HEK293 (cell line): ENCODE measurements around the gene PIK3C2A.

ENCODE experiments used
- CTCF ChIA-PET: fragments of 350-600 bp; formaldehyde crosslinking; extraction: SDS; loops from one replicate; lab custom pipeline; 2021; ENCODE audit warnings: antibody characterized with exemption; lab: Yijun Ruan, JAX
- POLR2A ChIA-PET: fragments of 300-600 bp; formaldehyde crosslinking; extraction: SDS; loops from one replicate; lab custom pipeline; 2020; ENCODE audit warnings: antibody characterized with exemption, inconsistent platforms; lab: Yijun Ruan, JAX
- H3K27ac ChIP-seq: fragments of 200-500 bp; sonication (Bioruptor generic); 2 replicates; pipeline ENCODE4 v1.5.1; 2014; ENCODE audit warnings: low read depth, low read length, control low read depth, inconsistent platforms; ENCODE audit errors: extremely low read depth
- H3K36me3 ChIP-seq, 2 experiments: fragments of 200-500 bp in 1 of 2; sonication (Bioruptor generic) in 1 of 2; 1 replicate in 1 of 2; 2 replicates in 1 of 2; pipeline ENCODE4 v1.5.1; 2014 to 2017; ENCODE audit warnings: inconsistent platforms in 2 of 2, low read length in 2 of 2; ENCODE audit not compliant: control insufficient read depth in 2 of 2, insufficient read depth in 1 of 2
- H3K4me1 ChIP-seq: fragments of 200-500 bp; sonication (Bioruptor generic); 2 replicates; pipeline ENCODE4 v1.5.1; 2014; ENCODE audit warnings: mild to moderate bottlenecking, low read length, inconsistent platforms; ENCODE audit not compliant: control insufficient read depth, insufficient read depth
- H3K4me3 ChIP-seq: 2 replicates; pipeline ENCODE4 v1.5.1; 2011; ENCODE audit warnings: low read depth, mild to moderate bottlenecking, control low read depth, low read length, moderate library complexity
- H3K9me3 ChIP-seq: fragments of 200-500 bp; sonication (Bioruptor generic); 2 replicates; pipeline ENCODE4 v1.5.1; 2014; ENCODE audit warnings: low read depth, low read length, inconsistent platforms; ENCODE audit not compliant: control insufficient read depth, insufficient read depth
- GFI1B ChIP-seq: fragments of 450-650 bp; formaldehyde crosslinking; IDR thresholded peaks from 2 replicates; pipeline ENCODE4 v1.5.1; 2016; ENCODE audit warnings: missing biosample characterization, missing genetic modification characterization
- IKZF3 ChIP-seq: fragments of 450-650 bp; IDR thresholded peaks from 2 replicates; pipeline ENCODE4 v1.5.0; 2018; ENCODE audit warnings: missing biosample characterization, mild to moderate bottlenecking, missing genetic modification characterization, moderate library complexity
- REPIN1 ChIP-seq: fragments of 450-650 bp; formaldehyde crosslinking; IDR thresholded peaks from 2 replicates; pipeline ENCODE4 v1.5.1; 2017; ENCODE audit warnings: missing biosample characterization, missing genetic modification characterization, low read depth
- SETDB1 ChIP-seq: IDR thresholded peaks from one replicate; pipeline ENCODE4 v1.6.1; 2017; ENCODE audit warnings: mild to moderate bottlenecking, low read length, moderate library complexity, mixed read lengths; ENCODE audit not compliant: insufficient read length
- SP2 ChIP-seq: fragments of 450-650 bp; formaldehyde crosslinking; IDR thresholded peaks from 2 replicates; pipeline ENCODE4 v1.5.1; 2016; ENCODE audit warnings: missing biosample characterization, missing genetic modification characterization
- SP3 ChIP-seq: fragments of 450-650 bp; formaldehyde crosslinking; IDR thresholded peaks from 2 replicates; pipeline ENCODE4 v1.5.1; 2016; ENCODE audit warnings: missing biosample characterization, missing genetic modification characterization
- ZBTB1 ChIP-seq: fragments of 450-650 bp; formaldehyde crosslinking; IDR thresholded peaks from 2 replicates; pipeline ENCODE4 v1.5.1; 2016; ENCODE audit warnings: missing biosample characterization, missing genetic modification characterization
- ZEB2 ChIP-seq: fragments of 450-650 bp; formaldehyde crosslinking; IDR thresholded peaks from 2 replicates; pipeline ENCODE4 v1.5.1; 2016; ENCODE audit warnings: missing biosample characterization, missing genetic modification characterization
- ZNF248 ChIP-seq: fragments of 450-650 bp; formaldehyde crosslinking; IDR thresholded peaks from 2 replicates; pipeline ENCODE4 v1.5.1; 2017; ENCODE audit warnings: missing biosample characterization, missing genetic modification characterization
- ZNF416 ChIP-seq: fragments of 450-650 bp; formaldehyde crosslinking; IDR thresholded peaks from 2 replicates; pipeline ENCODE4 v1.5.1; 2016; ENCODE audit warnings: missing biosample characterization, missing genetic modification characterization
- ZNF433 ChIP-seq: fragments of 450-650 bp; formaldehyde crosslinking; IDR thresholded peaks from 2 replicates; pipeline ENCODE4 v1.5.1; 2016; ENCODE audit warnings: missing biosample characterization, missing genetic modification characterization, low read depth
- ZNF664 ChIP-seq: fragments of 450-650 bp; formaldehyde crosslinking; IDR thresholded peaks from 2 replicates; pipeline ENCODE4 v1.5.1; 2016; ENCODE audit warnings: missing biosample characterization, missing genetic modification characterization
- ZSCAN16 ChIP-seq: fragments of 450-650 bp; formaldehyde crosslinking; IDR thresholded peaks from 2 replicates; pipeline ENCODE4 v1.5.1; 2016; ENCODE audit warnings: missing biosample characterization, missing genetic modification characterization
- TF ChIP-seq, protein P1 (sequence below): fragments of 450-650 bp; formaldehyde crosslinking; conservative IDR thresholded peaks from 2 replicates; pipeline ENCODE4 v1.5.1; 2016; ENCODE audit warnings: low read depth, missing biosample characterization, missing genetic modification characterization
- TF ChIP-seq, protein P2 (sequence below): fragments of 450-650 bp; formaldehyde crosslinking; IDR thresholded peaks from 2 replicates; pipeline ENCODE4 v1.5.1; 2016; ENCODE audit warnings: missing biosample characterization, missing genetic modification characterization, borderline replicate concordance
- TF ChIP-seq, protein P3 (sequence below): fragments of 450-650 bp; formaldehyde crosslinking; IDR thresholded peaks from 2 replicates; pipeline ENCODE4 v1.5.1; 2017; ENCODE audit warnings: missing biosample characterization, missing genetic modification characterization
- TF ChIP-seq, protein P4 (sequence below): fragments of 450-650 bp; formaldehyde crosslinking; IDR thresholded peaks from 2 replicates; pipeline ENCODE4 v1.5.1; 2016; ENCODE audit warnings: missing biosample characterization, missing genetic modification characterization
- TF ChIP-seq, protein P5 (sequence below): fragments of 450-650 bp; formaldehyde crosslinking; IDR thresholded peaks from 2 replicates; pipeline ENCODE4 v1.5.1; 2016; ENCODE audit warnings: missing biosample characterization, missing genetic modification characterization

Gene PIK3C2A

DNA sequence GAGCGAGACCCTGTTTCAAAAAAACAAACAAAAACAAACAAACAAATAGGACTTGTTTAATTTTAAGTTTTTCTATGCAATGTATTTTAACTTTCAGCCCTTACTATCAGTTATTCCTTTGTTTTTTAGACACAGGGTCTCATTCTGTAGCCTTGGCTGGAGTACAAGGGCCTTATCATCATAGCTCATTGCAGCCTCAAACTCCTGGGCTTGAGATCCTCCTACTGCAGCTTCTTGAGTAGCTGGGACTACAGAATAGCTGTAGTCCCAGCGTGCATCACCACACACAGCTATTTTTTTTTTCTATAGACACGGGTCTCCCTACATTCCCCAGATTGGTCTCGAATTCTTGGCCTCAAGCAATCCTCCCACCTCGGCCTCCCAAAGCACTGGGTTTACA is 44.5 kb downstream of the PIK3C2A start (continued):
- TF ChIP-seq, protein P1, sequence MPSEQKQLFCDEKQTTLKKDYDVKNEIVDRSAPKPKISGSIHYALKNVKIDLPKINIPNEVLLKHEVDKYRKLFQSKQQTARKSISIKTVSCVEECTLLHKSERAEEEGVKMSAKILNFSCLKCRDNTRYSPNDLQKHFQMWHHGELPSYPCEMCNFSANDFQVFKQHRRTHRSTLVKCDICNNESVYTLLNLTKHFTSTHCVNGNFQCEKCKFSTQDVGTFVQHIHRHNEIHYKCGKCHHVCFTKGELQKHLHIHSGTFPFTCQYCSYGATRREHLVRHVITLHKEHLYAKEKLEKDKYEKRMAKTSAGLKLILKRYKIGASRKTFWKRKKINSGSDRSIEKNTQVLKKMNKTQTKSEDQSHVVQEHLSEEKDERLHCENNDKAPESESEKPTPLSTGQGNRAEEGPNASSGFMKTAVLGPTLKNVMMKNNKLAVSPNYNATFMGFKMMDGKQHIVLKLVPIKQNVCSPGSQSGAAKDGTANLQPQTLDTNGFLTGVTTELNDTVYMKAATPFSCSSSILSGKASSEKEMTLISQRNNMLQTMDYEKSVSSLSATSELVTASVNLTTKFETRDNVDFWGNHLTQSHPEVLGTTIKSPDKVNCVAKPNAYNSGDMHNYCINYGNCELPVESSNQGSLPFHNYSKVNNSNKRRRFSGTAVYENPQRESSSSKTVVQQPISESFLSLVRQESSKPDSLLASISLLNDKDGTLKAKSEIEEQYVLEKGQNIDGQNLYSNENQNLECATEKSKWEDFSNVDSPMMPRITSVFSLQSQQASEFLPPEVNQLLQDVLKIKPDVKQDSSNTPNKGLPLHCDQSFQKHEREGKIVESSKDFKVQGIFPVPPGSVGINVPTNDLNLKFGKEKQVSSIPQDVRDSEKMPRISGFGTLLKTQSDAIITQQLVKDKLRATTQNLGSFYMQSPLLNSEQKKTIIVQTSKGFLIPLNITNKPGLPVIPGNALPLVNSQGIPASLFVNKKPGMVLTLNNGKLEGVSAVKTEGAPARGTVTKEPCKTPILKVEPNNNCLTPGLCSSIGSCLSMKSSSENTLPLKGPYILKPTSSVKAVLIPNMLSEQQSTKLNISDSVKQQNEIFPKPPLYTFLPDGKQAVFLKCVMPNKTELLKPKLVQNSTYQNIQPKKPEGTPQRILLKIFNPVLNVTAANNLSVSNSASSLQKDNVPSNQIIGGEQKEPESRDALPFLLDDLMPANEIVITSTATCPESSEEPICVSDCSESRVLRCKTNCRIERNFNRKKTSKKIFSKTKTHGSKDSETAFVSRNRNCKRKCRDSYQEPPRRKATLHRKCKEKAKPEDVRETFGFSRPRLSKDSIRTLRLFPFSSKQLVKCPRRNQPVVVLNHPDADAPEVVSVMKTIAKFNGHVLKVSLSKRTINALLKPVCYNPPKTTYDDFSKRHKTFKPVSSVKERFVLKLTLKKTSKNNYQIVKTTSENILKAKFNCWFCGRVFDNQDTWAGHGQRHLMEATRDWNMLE: no peak
- TF ChIP-seq IKZF3 (no peak), SETDB1 (no peak)
- TF ChIP-seq, protein P2, sequence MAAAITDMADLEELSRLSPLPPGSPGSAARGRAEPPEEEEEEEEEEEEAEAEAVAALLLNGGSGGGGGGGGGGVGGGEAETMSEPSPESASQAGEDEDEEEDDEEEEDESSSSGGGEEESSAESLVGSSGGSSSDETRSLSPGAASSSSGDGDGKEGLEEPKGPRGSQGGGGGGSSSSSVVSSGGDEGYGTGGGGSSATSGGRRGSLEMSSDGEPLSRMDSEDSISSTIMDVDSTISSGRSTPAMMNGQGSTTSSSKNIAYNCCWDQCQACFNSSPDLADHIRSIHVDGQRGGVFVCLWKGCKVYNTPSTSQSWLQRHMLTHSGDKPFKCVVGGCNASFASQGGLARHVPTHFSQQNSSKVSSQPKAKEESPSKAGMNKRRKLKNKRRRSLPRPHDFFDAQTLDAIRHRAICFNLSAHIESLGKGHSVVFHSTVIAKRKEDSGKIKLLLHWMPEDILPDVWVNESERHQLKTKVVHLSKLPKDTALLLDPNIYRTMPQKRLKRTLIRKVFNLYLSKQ: no peak

DNA sequence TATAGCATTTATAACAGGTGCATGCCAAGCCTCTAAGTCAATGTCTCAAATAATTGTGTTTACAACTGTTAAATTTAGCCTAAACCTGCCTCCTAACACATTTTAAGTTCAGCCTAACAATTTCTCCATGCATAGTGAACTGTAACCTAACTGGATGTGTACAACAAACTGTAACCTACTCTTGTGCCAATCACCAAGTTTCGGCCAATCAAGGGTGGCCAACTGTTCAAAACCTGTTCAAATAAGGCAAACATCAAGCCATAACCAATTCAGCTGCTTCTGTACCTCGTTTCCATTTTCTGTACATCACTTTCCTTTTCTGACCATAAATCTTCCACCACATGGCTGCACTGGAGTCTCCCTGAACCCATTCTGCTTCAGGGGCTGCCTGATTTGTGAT is 45.4 kb downstream of the PIK3C2A start:
- H3K4me3 ChIP-seq: no peak overlapping the region
- TF ChIP-seq ZSCAN16 (tag by site-specific recombination) (no peak), ZNF433 (no peak), REPIN1 (tag by site-specific recombination) (no peak), SP2 (tag by site-specific recombination) (no peak), ZNF248 (tag by site-specific recombination) (no peak), ZBTB1 (tag by site-specific recombination) (no peak)
- TF ChIP-seq, protein P3, sequence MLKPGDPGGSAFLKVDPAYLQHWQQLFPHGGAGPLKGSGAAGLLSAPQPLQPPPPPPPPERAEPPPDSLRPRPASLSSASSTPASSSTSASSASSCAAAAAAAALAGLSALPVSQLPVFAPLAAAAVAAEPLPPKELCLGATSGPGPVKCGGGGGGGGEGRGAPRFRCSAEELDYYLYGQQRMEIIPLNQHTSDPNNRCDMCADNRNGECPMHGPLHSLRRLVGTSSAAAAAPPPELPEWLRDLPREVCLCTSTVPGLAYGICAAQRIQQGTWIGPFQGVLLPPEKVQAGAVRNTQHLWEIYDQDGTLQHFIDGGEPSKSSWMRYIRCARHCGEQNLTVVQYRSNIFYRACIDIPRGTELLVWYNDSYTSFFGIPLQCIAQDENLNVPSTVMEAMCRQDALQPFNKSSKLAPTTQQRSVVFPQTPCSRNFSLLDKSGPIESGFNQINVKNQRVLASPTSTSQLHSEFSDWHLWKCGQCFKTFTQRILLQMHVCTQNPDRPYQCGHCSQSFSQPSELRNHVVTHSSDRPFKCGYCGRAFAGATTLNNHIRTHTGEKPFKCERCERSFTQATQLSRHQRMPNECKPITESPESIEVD: no peak
- TF ChIP-seq, all 188 proteins: peak for 0
- H3K27ac ChIP-seq: no peak overlapping the region
- ChIA-PET POLR2A (no interaction called here), CTCF (no interaction called here)
- no peaks in the 10 kb centered on the region for H3K36me3 ChIP-seq
- H3K9me3 ChIP-seq: no peaks in the 10 kb centered on the region
- no peaks in the 10 kb centered on the region for H3K4me1 ChIP-seq

DNA sequence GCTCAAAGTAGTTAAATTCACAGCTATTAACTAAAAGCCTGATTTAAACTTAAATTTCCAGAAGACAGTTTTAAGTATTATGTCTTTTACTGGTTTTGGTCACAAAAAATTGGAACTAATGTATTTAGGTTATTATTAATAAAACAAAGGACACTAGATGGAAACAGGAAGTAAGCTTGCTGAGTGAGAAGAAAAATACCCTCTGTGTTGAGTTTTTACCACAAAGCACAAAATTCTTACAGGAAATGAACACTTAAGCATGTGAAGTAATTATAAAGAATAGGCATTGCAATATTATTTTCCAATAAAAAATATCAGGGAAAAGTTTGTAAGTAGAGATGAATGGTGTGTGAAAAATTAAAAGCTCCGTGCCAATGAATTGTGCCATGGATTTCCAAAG is 46.3 kb downstream of the PIK3C2A start:
- TF ChIP-seq GFI1B (no peak), ZNF664 (peak; percentile 68)
- ChIA-PET POLR2A (no interaction called here), CTCF (no interaction called here)
- Histone ChIP-seq H3K4me1 (no peaks in the 10 kb centered on the region), H3K27ac (no peak overlapping the region), H3K4me3 (no peak overlapping the region), H3K36me3 (no peaks in the 10 kb centered on the region), H3K9me3 (no peaks in the 10 kb centered on the region)

DNA sequence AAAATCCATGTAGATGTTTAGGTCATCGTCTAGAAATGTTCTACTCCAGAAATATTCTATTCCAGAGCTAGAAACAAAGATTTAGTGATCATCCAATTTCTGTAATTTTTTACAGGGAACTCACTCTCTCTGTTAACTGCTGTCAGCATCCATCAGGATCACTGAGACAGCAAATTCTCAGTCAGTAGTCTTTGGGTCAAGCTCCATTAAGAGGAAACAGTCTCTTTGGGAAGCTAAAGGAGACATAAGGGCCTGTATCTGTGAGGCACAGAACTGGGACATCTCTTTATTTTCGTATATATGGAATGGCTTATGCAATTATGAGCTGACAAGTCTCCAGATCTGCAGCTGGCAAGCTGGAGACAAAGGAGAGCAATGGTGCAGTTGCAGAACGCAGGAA is 48.3 kb downstream of the PIK3C2A start:
- H3K9me3 ChIP-seq: no peaks in the 10 kb centered on the region
- H3K27ac ChIP-seq: no peak overlapping the region
- H3K4me1 ChIP-seq: no peaks in the 10 kb centered on the region
- no peak overlapping the region for H3K4me3 ChIP-seq
- ChIA-PET CTCF (interaction anchor here (1.0 to 1.3 kb wide), 2 partner anchors 51 to 71 kb away, joined by 3 read pairs; no protein-coding TSS in a partner anchor), POLR2A (no interaction called here)
- H3K36me3 ChIP-seq: peaks cover 0 to 3% of the 10 kb centered on the region in 2 experiments; a peak in 1 of 3 replicates
- TF ChIP-seq ZEB2 (tag by site-specific recombination) (no peak), SP3 (tag by site-specific recombination) (no peak), ZNF416 (no peak)
- TF ChIP-seq, protein P4, sequence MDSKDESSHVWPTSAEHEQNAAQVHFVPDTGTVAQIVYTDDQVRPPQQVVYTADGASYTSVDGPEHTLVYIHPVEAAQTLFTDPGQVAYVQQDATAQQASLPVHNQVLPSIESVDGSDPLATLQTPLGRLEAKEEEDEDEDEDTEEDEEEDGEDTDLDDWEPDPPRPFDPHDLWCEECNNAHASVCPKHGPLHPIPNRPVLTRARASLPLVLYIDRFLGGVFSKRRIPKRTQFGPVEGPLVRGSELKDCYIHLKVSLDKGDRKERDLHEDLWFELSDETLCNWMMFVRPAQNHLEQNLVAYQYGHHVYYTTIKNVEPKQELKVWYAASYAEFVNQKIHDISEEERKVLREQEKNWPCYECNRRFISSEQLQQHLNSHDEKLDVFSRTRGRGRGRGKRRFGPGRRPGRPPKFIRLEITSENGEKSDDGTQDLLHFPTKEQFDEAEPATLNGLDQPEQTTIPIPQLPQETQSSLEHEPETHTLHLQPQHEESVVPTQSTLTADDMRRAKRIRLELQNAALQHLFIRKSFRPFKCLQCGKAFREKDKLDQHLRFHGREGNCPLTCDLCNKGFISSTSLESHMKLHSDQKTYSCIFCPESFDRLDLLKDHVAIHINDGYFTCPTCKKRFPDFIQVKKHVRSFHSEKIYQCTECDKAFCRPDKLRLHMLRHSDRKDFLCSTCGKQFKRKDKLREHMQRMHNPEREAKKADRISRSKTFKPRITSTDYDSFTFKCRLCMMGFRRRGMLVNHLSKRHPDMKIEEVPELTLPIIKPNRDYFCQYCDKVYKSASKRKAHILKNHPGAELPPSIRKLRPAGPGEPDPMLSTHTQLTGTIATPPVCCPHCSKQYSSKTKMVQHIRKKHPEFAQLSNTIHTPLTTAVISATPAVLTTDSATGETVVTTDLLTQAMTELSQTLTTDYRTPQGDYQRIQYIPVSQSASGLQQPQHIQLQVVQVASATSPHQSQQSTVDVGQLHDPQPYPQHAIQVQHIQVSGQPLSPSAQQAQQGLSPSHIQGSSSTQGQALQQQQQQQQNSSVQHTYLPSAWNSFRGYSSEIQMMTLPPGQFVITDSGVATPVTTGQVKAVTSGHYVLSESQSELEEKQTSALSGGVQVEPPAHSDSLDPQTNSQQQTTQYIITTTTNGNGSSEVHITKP (tag by site-specific recombination): no peak
- TF ChIP-seq, protein P5, sequence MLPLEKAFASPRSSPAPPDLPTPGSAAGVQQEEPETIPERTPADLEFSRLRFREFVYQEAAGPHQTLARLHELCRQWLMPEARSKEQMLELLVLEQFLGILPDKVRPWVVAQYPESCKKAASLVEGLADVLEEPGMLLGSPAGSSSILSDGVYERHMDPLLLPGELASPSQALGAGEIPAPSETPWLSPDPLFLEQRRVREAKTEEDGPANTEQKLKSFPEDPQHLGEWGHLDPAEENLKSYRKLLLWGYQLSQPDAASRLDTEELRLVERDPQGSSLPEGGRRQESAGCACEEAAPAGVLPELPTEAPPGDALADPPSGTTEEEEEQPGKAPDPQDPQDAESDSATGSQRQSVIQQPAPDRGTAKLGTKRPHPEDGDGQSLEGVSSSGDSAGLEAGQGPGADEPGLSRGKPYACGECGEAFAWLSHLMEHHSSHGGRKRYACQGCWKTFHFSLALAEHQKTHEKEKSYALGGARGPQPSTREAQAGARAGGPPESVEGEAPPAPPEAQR (tag by site-specific recombination): no peak
